ENCODE measurements around the gene RASSF3.
A peak's percentile ranks its signal among the peaks of the same experiment; 100 is the strongest.
"Not testable (repeated sequence)": the region's sequence is repeated elsewhere in the genome, so short reads cannot be mapped to it uniquely, and the experiment has no call there.

Gene RASSF3

DNA sequence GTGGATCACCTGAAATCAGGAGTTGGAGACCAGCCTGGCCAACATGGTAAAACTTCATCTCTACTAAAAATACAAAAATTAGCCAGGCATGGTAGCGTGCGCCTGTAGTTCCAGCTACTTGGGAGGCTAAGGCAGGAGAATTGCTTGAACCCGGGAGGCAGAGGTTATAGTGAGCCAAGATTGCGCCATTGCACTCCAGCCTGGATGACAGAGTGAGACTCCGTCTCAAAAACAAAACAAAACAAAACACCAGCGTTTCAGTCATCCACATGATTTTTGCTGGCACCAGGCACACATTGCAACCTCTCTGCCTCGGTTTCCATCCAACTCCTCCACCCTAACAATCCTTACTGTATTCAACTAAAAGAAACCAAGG lies 26.9 kb upstream of the RASSF3 start:
- ATAC-seq, H3K9me3 Mint-ChIP-seq, H3K36me3 Mint-ChIP-seq, H3K27me3 Mint-ChIP-seq: not testable (repeated sequence)
- Mint-ChIP-seq H3K27ac (peak overlapping the region; percentile 72), H3K4me3 (peak overlapping the region; percentile 55), H3K4me1 (peaks cover 12% of the 10 kb centered on the region)

- ATAC-seq, result no peak
These were observed 26.4 kb upstream of the RASSF3 start for GRCh38 chr12:64583771-64584421.

GRCh38 chr12:64585104-64585503 lies 25.2 kb upstream of the RASSF3 start:
- Mint-ChIP-seq H3K27ac (no peak overlapping the region), H3K4me1 (peaks cover 12% of the 10 kb centered on the region), H3K36me3 (no peaks in the 10 kb centered on the region), H3K9me3 (no peaks in the 10 kb centered on the region), H3K27me3 (no peaks in the 10 kb centered on the region), H3K4me3 (no peak overlapping the region)
- ATAC-seq, result no peak

More at GRCh38 chr12:64583771-64584421, 26.4 kb upstream of the RASSF3 start:
- H3K4me1 Mint-ChIP-seq, result peaks cover 12% of the 10 kb centered on the region
- peak overlapping the region; percentile 72 for H3K27ac Mint-ChIP-seq
- peak overlapping the region; percentile 55 for H3K4me3 Mint-ChIP-seq
- no peaks in the 10 kb centered on the region for H3K9me3 Mint-ChIP-seq
- no peaks in the 10 kb centered on the region for H3K36me3 Mint-ChIP-seq
- no peaks in the 10 kb centered on the region for H3K27me3 Mint-ChIP-seq

- H3K36me3 Mint-ChIP-seq, result no peaks in the 10 kb centered on the region
- H3K27ac Mint-ChIP-seq, result no peak overlapping the region
- peaks cover 12% of the 10 kb centered on the region for H3K4me1 Mint-ChIP-seq
- no peaks in the 10 kb centered on the region for H3K27me3 Mint-ChIP-seq
- ATAC-seq, result no peak
- no peak overlapping the region for H3K4me3 Mint-ChIP-seq
- H3K9me3 Mint-ChIP-seq, result no peaks in the 10 kb centered on the region
These were observed 22.8 kb upstream of the RASSF3 start for GRCh38 chr12:64587447-64587846.

- no peak overlapping the region for H3K4me3 Mint-ChIP-seq
- H3K4me1 Mint-ChIP-seq, result peaks cover 2% of the 10 kb centered on the region
- H3K27ac Mint-ChIP-seq, result no peak overlapping the region
- no peak for ATAC-seq
- no peaks in the 10 kb centered on the region for H3K9me3 Mint-ChIP-seq
- H3K36me3 Mint-ChIP-seq, result no peaks in the 10 kb centered on the region
- no peaks in the 10 kb centered on the region for H3K27me3 Mint-ChIP-seq
These were observed 20.1 kb upstream of the RASSF3 start for GRCh38 chr12:64590183-64590582.

- H3K4me3 Mint-ChIP-seq, result no peak overlapping the region
- ATAC-seq, result no peak
These were observed 14.2 kb upstream of the RASSF3 start for GRCh38 chr12:64595863-64596793.

DNA sequence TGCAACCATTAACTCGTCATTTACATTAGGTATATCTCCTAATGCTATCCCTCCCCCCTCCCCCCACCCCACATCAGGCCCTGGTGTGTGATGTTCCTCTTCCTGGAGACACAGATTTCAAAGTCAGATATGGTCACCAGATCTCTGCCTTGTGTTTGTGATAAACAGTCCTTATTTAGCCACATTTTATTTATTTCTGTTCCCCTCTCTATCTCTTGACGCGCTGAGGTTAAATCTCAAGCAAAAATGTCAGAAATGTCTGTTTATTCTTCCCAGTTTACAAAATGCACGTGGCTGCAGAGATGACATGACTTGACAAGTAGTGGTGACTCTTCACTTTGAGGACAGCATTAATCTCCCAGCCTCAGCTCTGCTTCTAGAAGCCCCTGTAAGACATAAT lies 11.5 kb upstream of the RASSF3 start:
- Mint-ChIP-seq H3K27ac (no peak overlapping the region), H3K9me3 (peaks cover 3% of the 10 kb centered on the region), H3K4me3 (no peak overlapping the region), H3K27me3 (no peaks in the 10 kb centered on the region), H3K36me3 (no peaks in the 10 kb centered on the region), H3K4me1 (peaks cover 11% of the 10 kb centered on the region)
- no peak for ATAC-seq

More at GRCh38 chr12:64595863-64596793, 14.2 kb upstream of the RASSF3 start:
- H3K36me3 Mint-ChIP-seq, result no peaks in the 10 kb centered on the region
- no peaks in the 10 kb centered on the region for H3K27me3 Mint-ChIP-seq
- H3K4me1 Mint-ChIP-seq, result peaks cover 11% of the 10 kb centered on the region
- H3K27ac Mint-ChIP-seq, result peak overlapping the region; percentile 11
- peaks cover 3% of the 10 kb centered on the region for H3K9me3 Mint-ChIP-seq

DNA sequence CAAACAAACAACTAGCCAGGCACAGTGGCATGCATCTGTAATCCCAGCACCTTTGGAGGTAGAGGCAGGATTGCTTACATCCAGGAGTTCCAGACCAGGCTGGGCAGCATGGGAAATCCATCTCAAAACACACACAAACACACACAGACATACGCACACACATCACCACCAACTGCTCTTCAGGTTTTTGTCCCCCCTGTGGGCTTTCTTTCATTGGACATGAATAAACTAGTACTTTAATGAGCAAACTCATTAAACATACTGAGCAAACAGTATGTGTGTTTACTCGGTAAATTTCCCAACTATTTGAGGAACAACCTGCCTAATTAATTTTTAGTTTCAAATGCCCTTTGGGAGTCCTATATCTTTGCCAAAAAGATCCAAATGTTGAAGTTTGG lies 10.1 kb upstream of the RASSF3 start:
- H3K4me1 Mint-ChIP-seq, result peaks cover 10% of the 10 kb centered on the region
- no peak overlapping the region for H3K27ac Mint-ChIP-seq
- no peak overlapping the region for H3K4me3 Mint-ChIP-seq
- no peaks in the 10 kb centered on the region for H3K36me3 Mint-ChIP-seq
- peaks cover 3% of the 10 kb centered on the region for H3K9me3 Mint-ChIP-seq
- no peak for ATAC-seq
- H3K27me3 Mint-ChIP-seq, result no peaks in the 10 kb centered on the region

- ATAC-seq, result no peak
- Mint-ChIP-seq H3K4me1 (no peaks in the 10 kb centered on the region), H3K4me3 (no peak overlapping the region), H3K36me3 (no peaks in the 10 kb centered on the region), H3K27me3 (no peaks in the 10 kb centered on the region), H3K27ac (no peak overlapping the region), H3K9me3 (no peaks in the 10 kb centered on the region)
These were observed 7.0 kb upstream of the RASSF3 start for GRCh38 chr12:64603183-64603841.

DNA sequence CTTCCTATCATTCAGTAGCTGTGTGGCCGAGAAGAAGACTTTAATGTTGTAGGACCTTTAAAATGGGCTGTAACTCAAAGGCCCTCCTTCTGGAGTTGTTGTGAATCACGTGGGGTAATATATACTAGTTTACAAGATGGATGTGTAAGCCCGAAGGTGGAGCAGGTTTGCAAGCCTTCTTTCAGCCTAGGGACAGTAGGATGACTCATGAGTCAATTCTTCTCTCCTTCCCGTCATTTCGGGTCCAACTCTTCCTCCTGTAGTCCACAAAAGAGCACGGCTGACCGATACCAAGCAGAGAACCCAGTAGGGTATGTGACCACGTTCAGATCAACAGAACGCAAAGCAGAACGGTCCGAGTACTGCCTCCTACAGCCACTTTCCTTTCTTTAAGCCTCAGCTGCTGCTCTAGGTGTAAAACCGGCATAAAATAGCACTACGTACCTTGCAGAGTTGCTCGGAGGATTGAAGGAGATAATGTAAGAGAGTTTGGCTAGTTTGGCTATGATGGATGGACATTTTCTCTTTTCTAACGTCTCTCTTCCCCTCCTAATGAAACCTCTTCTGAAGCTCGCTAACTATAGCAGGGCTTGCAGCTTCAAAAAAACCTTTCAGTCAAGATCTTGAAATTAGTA lies 1.3 kb upstream of the RASSF3 start:
- Mint-ChIP-seq H3K4me1 (peaks cover 24% of the 10 kb centered on the region), H3K27ac (peak overlapping the region; percentile 91), H3K4me3 (peak overlapping the region; percentile 85), H3K27me3 (no peaks in the 10 kb centered on the region), H3K36me3 (peaks cover 16% of the 10 kb centered on the region), H3K9me3 (no peaks in the 10 kb centered on the region)
- peak; percentile 44 for ATAC-seq

DNA sequence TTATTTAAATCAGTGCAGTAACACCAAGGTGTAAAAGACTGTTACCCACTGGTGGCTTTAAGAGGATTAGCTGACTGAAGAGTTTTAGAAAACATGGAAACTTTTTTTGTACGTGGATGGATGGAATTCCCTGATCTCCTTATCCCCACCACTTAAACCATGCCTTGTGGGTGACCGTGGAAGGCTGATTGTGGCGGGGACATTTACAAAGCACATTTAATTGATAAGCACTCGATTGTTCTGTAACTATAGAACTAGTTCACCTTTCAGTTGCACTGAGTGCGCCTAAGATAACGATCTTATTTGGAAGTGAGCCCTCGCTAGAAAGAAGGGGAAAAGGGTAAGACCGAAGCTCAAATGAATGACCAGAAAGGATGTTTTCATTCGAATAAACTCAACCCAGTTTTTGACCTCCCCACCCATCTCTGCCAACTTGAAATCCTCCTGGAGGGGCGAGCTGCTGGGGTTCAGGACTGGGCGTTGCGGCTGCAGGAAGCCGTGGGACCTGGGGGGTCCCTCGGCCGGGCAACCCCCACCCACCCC lies 688 bp upstream of the RASSF3 start:
- H3K27ac Mint-ChIP-seq, result peak overlapping the region; percentile 91
- H3K4me1 Mint-ChIP-seq, result peaks cover 28% of the 10 kb centered on the region
- no peak for ATAC-seq
- H3K27me3 Mint-ChIP-seq, result no peaks in the 10 kb centered on the region
- H3K36me3 Mint-ChIP-seq, result peaks cover 16% of the 10 kb centered on the region
- peak overlapping the region; percentile 85 for H3K4me3 Mint-ChIP-seq
- H3K9me3 Mint-ChIP-seq, result no peaks in the 10 kb centered on the region

DNA sequence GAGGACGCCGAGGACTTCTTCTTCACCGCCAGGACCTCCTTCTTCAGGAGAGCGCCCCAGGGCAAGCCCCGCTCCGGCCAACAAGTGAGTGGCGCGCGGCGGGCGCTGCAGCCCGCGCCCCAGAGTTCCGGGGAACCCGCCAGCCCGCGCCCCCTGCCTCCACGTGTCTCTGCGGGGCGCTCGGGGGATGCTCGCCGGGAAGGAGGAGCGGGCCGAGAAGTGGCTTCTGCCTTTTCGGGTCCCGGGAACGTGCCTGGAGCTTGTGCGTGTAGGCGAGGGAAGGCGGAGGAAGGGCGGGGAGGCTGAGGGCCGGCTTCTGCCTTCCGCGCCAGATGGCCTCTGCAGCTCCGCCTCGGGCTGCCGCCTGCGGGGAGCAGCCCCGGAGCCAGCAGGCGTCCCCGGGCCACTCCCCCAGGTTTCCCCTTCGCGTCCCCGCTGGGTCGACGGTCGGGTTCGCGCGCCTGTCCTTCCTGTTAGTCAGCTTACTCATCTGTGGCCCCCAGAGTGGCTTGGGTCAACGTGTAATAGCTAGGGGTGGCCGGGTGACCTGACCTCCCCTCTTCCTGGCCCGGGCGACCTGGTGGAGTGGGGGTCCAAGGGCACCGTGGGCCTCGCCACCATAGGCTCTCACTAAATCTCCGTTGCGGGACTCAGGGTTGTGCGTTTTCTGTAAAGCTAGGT lies 505 bp downstream of the RASSF3 start:
- H3K9me3 Mint-ChIP-seq, result no peaks in the 10 kb centered on the region
- H3K4me3 Mint-ChIP-seq, result peak overlapping the region; percentile 99
- H3K36me3 Mint-ChIP-seq, result peaks cover 23% of the 10 kb centered on the region
- peak; percentile 80 for ATAC-seq
- no peaks in the 10 kb centered on the region for H3K27me3 Mint-ChIP-seq
- peaks cover 39% of the 10 kb centered on the region for H3K4me1 Mint-ChIP-seq
- H3K27ac Mint-ChIP-seq, result peak overlapping the region; percentile 91

GRCh38 chr12:64611341-64612284 lies 1.3 kb downstream of the RASSF3 start:
- H3K36me3 Mint-ChIP-seq, result peaks cover 23% of the 10 kb centered on the region
- H3K27ac Mint-ChIP-seq, result peak overlapping the region; percentile 91
- H3K4me3 Mint-ChIP-seq, result peak overlapping the region; percentile 99
- no peaks in the 10 kb centered on the region for H3K27me3 Mint-ChIP-seq
- H3K9me3 Mint-ChIP-seq, result no peaks in the 10 kb centered on the region
- ATAC-seq, result no peak
- peaks cover 47% of the 10 kb centered on the region for H3K4me1 Mint-ChIP-seq

All from stimulated activated memory B cell treated with anti-CD40 and anti-IgM and Interleukin-4, amounts not matched to agents 10 μg/mL and 1 μg/mL and 100 μg/mL, for 72 hours (primary cell).